ENCODE results near the gene GPR161.

DNA sequence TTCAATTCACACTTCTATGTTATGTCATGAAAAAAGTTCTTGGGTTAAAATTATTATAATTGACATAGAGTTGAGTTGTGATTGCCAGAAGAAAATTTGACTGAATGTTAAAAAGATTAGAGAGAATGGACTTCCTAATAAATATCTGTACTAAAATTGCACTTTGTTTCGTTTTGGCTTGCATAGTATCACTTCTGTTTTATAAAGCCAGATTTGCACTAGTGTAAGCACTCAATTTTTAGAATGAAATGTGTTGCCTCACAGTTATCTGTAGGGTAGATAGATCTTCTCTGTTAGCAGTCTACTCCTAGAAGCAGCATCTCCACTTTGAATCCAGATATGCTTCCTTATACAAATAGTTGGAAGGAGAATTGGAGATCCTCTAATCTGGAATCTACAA lies 104.7 kb downstream of the GPR161 start:
- TF ChIP-seq, protein P1, sequence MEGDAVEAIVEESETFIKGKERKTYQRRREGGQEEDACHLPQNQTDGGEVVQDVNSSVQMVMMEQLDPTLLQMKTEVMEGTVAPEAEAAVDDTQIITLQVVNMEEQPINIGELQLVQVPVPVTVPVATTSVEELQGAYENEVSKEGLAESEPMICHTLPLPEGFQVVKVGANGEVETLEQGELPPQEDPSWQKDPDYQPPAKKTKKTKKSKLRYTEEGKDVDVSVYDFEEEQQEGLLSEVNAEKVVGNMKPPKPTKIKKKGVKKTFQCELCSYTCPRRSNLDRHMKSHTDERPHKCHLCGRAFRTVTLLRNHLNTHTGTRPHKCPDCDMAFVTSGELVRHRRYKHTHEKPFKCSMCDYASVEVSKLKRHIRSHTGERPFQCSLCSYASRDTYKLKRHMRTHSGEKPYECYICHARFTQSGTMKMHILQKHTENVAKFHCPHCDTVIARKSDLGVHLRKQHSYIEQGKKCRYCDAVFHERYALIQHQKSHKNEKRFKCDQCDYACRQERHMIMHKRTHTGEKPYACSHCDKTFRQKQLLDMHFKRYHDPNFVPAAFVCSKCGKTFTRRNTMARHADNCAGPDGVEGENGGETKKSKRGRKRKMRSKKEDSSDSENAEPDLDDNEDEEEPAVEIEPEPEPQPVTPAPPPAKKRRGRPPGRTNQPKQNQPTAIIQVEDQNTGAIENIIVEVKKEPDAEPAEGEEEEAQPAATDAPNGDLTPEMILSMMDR (conservative IDR thresholded peaks at IDR 0.05; ENCODE audit: low read depth in 2 of 2) = no peak
- TF ChIP-seq POLR2AphosphoS5 (IDR thresholded peaks at IDR 0.05; ENCODE audit: low read depth) (no peak), EZH2 (IDR thresholded peaks at IDR 0.05; ENCODE audit: low read depth, unreplicated experiment) (no peak), EZH2phosphoT487 (IDR thresholded peaks at IDR 0.05; ENCODE audit: unreplicated experiment) (no peak), CREB1 (CRISPR knock-in tag; IDR thresholded peaks at IDR 0.05; ENCODE audit: low read depth) (no peak), ZNF331 (CRISPR knock-in tag; IDR thresholded peaks at IDR 0.05; ENCODE audit: low read depth) (no peak), JUNB (IDR thresholded peaks at IDR 0.05; ENCODE audit: unreplicated experiment) (no peak), NANOG (IDR thresholded peaks at IDR 0.05; ENCODE audit: borderline replicate concordance) (no peak)
- TF ChIP-seq, protein P2, sequence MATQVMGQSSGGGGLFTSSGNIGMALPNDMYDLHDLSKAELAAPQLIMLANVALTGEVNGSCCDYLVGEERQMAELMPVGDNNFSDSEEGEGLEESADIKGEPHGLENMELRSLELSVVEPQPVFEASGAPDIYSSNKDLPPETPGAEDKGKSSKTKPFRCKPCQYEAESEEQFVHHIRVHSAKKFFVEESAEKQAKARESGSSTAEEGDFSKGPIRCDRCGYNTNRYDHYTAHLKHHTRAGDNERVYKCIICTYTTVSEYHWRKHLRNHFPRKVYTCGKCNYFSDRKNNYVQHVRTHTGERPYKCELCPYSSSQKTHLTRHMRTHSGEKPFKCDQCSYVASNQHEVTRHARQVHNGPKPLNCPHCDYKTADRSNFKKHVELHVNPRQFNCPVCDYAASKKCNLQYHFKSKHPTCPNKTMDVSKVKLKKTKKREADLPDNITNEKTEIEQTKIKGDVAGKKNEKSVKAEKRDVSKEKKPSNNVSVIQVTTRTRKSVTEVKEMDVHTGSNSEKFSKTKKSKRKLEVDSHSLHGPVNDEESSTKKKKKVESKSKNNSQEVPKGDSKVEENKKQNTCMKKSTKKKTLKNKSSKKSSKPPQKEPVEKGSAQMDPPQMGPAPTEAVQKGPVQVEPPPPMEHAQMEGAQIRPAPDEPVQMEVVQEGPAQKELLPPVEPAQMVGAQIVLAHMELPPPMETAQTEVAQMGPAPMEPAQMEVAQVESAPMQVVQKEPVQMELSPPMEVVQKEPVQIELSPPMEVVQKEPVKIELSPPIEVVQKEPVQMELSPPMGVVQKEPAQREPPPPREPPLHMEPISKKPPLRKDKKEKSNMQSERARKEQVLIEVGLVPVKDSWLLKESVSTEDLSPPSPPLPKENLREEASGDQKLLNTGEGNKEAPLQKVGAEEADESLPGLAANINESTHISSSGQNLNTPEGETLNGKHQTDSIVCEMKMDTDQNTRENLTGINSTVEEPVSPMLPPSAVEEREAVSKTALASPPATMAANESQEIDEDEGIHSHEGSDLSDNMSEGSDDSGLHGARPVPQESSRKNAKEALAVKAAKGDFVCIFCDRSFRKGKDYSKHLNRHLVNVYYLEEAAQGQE (IDR thresholded peaks at IDR 0.05; ENCODE audit: unreplicated experiment) = no peak
- TF ChIP-seq, protein P3, sequence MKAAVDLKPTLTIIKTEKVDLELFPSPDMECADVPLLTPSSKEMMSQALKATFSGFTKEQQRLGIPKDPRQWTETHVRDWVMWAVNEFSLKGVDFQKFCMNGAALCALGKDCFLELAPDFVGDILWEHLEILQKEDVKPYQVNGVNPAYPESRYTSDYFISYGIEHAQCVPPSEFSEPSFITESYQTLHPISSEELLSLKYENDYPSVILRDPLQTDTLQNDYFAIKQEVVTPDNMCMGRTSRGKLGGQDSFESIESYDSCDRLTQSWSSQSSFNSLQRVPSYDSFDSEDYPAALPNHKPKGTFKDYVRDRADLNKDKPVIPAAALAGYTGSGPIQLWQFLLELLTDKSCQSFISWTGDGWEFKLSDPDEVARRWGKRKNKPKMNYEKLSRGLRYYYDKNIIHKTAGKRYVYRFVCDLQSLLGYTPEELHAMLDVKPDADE (IDR thresholded peaks at IDR 0.05) = no peak
